HS-5 (cell line): Measurements from ENCODE around the gene WFS1.

Source experiments
- DNase-seq: peaks from one replicate; pipeline ENCODE4 v3.0.0-alpha.2; 2012; ENCODE audit warnings: low read depth

WFS1 gene, protein sequence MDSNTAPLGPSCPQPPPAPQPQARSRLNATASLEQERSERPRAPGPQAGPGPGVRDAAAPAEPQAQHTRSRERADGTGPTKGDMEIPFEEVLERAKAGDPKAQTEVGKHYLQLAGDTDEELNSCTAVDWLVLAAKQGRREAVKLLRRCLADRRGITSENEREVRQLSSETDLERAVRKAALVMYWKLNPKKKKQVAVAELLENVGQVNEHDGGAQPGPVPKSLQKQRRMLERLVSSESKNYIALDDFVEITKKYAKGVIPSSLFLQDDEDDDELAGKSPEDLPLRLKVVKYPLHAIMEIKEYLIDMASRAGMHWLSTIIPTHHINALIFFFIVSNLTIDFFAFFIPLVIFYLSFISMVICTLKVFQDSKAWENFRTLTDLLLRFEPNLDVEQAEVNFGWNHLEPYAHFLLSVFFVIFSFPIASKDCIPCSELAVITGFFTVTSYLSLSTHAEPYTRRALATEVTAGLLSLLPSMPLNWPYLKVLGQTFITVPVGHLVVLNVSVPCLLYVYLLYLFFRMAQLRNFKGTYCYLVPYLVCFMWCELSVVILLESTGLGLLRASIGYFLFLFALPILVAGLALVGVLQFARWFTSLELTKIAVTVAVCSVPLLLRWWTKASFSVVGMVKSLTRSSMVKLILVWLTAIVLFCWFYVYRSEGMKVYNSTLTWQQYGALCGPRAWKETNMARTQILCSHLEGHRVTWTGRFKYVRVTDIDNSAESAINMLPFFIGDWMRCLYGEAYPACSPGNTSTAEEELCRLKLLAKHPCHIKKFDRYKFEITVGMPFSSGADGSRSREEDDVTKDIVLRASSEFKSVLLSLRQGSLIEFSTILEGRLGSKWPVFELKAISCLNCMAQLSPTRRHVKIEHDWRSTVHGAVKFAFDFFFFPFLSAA

GRCh38 chr4:6269616-6270511 lies at the start of gene WFS1:
WFS1 (plus strand) TSS chr4:6269850; CDS start chr4:6277456, 7,606 bp downstream.
- DNase-seq, result peak; percentile 83

- DNase-seq, result no peak
Observed at GRCh38 chr4:6221301-6221850, 48.3 kb upstream of the WFS1 start.

- DNase-seq, result no peak
Observed at GRCh38 chr4:6221851-6222760, 47.5 kb upstream of the WFS1 start.

- no peak for DNase-seq
Observed at GRCh38 chr4:6222761-6223292, 46.8 kb upstream of the WFS1 start.

GRCh38 chr4:6224735-6225134 lies 44.9 kb upstream of the WFS1 start:
- DNase-seq, result no peak

DNA sequence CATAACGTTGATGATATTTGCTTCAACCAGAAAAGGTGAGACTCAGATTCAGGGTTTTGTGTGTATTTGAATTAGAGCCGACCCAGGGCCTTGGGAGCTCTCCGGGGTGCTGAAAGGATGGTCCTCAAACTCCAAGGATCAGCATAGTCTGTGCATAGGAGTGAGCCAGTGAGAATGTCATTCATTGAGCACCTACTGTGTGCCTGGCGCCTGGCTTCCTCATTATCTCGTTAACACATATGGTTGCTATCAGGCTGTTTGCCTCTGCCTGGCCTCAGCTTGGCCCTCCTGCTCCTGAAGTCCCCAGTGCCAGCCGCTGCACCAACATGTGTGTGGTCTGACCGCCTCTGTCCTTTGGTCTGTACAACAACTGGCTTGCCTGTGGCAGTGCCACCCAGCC lies 44.2 kb upstream of the WFS1 start:
- no peak for DNase-seq

DNA sequence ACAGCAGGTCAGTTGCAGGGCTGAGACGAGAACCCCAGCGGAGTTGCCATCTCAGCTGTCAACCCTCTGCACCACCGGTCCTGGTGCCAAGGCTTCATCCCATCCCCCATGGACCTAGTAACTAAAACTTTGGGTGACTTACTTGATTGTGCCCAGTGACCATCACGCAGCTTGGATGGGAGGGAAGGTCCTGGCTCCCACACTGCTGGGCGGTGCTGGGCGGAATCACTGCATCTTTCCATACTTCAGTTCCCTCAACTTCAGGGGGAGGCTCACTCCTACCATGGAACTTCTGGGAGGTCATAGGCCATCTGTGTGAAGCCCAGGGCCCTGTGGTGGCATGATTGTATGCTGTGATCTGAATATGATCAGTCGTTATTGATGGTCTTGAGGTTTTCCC lies 43.1 kb upstream of the WFS1 start:
- DNase-seq, result no peak

DNA sequence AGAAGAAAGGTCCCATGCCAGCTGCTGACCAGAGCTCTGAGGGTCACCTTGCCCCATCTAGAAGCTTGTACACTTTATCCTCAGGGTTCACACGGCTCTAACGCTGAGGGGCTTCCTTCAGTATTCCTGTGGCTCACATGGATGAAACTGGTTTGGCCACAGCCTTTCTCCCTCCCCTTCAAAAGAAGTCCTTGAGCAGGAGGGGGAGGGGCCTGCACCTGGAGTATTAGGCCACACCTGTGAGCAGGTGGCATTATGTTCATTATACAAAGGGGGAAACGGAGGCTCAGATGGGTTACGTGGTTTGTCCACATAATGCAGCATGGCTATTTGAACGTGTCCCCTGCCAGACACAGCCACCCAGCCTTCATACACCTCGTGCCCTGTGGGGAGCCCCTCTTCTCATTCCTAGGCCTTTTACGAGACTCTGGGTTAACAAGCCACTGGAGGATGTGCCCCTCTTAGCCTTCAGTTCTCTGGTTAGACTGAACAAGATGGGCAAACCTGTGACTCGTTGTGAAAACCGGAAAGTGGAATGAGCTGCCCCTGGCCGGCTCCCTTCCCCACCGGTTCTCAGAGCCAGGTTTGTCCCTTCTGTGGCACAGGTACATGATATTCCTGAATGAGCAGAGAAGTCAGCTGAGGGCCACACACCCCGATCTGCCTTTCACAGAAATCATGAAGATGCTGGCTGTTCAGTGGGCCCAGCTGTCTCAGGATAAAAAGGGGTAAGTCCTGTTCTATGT lies 42.1 kb upstream of the WFS1 start:
- DNase-seq, result no peak

GRCh38 chr4:6228158-6229067 lies 41.2 kb upstream of the WFS1 start:
- no peak for DNase-seq

DNA sequence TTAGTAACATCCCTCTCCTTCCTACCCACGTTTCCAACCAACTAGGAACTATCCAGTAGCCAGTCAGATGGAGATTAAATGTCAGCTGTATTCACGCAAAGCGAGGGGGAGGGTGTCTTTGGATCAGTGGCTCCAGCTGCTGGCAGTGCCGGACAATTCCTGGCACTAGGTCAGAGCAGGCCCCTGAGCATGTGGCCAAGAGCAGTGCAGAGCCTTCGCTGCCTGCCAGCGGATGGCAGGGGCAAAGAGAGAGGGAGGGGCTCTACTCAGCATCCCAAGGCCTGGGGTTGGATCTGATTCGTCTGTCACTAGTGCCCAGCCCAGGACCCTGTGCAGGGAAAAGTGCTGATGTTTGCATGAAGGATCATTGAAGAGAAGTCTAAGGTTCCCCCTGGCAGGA lies 40.6 kb upstream of the WFS1 start:
- no peak for DNase-seq

DNA sequence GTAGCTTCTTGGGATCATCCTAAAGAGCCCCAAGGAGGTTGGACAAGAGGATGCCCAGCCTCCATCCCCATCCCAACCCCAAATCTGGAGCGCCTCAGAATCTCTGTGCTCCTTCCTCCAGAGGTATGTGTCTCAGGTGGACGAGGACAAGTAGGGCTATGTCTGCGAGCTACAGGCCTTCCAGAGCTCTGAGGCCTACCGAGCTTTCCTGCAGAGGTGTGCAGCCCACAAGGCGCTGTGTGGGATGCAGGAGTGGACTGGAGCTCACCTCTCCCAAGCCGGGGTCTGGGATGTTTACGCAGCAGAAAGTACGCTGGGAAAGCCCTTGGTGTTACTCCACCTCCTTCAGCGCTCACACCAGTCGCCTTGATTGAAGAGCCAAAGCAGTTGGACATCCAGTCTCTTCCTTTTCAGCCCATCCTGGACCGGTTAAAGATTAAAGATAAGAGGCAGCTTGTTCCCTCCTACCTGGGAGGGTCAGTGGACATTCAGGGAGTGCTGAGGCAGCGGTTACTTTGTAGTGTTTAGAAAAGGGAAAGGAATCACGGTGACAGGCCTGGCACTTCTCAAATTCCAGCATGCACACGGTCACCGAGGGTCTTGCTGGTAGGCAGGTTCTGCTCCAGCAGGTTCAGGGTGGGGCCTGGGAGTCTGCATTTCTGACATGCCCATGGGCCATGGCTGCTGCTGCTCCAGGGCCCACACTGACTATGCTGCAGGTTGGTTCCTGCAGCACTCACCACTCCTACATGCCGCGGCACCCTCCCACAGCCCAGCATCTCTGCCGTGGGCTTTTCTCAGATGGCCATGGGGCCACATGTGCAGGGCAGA lies 39.8 kb upstream of the WFS1 start:
- no peak for DNase-seq

GRCh38 chr4:6230502-6230785 lies 39.2 kb upstream of the WFS1 start:
- no peak for DNase-seq

DNA sequence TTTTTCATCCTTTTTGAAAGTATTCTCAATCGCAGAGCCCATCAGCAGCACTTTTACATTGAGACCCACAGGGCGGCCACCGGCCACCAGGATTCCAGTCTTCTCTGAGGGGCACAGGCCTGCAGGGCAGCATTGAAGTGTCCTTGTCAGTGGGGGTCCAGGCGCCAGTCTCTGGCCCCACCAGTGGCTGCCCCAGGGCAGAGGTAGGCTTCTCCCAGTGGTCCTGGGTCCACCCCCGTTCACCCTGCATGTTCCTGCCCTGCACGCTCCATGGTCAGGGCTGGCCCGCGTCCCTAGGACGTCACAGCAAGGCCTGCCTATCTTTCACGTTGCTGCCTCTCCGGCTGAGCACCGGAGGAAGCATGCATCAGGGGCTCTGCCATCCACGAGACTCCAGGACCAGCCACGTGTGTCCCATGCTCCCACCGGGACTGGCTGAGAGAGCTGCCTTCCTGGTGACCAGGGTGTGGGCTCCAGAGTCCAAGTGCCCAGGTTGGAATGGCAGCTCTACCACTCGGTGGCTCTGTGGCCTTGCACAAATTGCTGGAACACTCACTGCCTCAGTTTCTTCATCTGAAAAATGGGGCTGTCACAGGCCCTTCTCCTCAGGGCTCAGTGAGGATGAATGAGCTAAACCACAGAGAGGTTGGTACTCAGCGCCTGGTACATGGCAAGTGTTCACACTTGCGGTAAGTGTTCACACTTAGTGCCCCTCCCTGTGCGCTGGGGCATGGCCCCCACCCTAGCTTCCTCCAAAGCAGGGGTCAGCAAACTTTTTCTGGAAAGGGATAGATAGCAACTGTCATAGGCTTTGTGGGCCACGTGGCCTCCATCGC lies 38.6 kb upstream of the WFS1 start:
- DNase-seq, result no peak

GRCh38 chr4:6231663-6232165 lies 37.9 kb upstream of the WFS1 start:
- DNase-seq, result no peak

DNA sequence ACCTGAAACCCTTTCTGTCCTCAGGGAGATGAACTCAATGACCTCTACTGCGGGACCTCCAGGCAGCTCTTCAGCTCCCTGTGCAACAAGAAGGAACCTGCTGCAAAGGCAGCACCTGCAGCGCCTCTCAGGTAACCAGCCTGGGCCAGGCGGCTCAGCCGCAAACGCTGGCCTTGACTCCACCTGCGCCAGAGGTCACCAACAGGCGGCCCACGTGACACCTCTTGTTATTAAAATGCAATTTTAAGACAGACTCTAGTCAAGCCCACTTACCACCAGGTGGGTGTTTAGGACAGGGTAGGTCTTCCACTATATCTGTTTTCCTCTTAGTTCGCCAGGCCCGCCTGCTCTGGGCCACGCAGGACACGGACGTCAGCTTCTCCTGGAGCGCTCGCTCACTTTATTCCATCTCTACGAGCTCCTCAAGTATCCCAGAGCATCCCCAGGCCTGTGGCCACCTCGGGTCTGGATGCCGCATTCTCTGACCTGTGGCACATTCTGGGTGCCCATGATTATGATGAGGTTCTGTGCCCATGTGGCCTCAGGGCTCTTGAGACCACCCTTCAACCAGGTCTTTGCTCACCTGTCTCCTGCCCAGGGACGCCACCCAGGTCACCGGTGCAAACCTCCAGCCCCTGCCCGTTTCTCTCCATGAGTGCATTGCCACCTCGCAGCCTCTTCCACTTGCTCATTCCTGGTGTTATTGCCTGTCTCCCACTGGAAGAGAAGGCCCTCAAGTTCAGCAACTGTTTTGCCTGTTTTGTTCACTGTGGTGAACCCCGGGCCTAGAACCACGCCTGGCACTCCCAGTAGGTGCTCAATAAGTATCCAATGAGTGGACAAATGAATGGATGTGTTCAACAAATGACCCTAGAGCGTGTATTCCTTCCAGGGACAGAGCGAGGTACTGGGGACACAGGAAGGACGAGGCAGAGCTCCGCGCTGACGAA lies 36.5 kb upstream of the WFS1 start:
- DNase-seq, result no peak

DNA sequence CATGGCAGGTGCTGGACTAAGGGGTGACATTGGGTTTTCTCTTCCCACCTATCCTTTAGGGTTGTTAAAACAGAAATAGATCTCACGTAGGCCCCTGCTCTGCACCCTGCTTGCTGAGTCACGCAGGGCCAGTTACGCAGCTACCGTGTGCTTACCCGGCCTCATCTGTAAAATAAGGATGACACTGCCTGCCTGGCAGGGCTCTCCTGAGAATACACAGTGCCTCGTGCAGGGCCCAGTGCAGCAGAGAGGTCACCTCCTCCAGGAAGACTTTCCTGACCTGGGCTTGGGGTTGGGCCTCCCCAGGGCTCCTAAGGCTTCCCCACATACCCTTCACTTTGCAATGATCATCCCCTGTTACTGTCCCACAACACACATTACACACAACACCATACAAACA lies 35.7 kb upstream of the WFS1 start:
- DNase-seq, result no peak
